Kidney epithelial cell (primary cell): ENCODE results near the gene KLK13. TPM values are rescaled to one million over a fixed set of nuclear protein-coding genes. Genes with fewer than 3 reads are reported as not detected.

Experiments used
- DNase-seq: peaks from one replicate; pipeline ENCODE4 v3.0.0-alpha.2; 2010; ENCODE audit warnings: low read depth
- H3K27me3 ChIP-seq: 2 replicates; pipeline ENCODE4 v1.6.0; 2011; ENCODE audit warnings: low read length; ENCODE audit not compliant: control insufficient read depth, insufficient read depth
- H3K36me3 ChIP-seq: 2 replicates; pipeline ENCODE4 v1.5.1; 2011; ENCODE audit warnings: low read length; ENCODE audit not compliant: control insufficient read depth, insufficient read depth
- H3K4me3 ChIP-seq: 2 replicates; pipeline ENCODE4 v1.5.1; 2011; ENCODE audit warnings: low read depth, mild to moderate bottlenecking, control low read depth, low read length
- CTCF ChIP-seq: IDR thresholded peaks from 2 replicates; pipeline ENCODE4 v1.5.1; 2011; ENCODE audit warnings: mild to moderate bottlenecking, moderate library complexity, low read length, control low read depth, inconsistent platforms; ENCODE audit not compliant: insufficient read depth, poor library complexity, severe bottlenecking
- total RNA-seq: library from RNA; depleted of rRNA; stranded (reverse); fragments of >200 nt; gene quantifications from 2 replicates; pipeline ENCODE4 v1.2.3, GENCODE V29; 2015

Gene KLK13
- total RNA-seq, 1 donor from 2014 or later, result 0.08 TPM

GRCh38 chr19:51014242-51014641, 50.6 kb downstream of the KLK13 start:
- H3K4me3 ChIP-seq, result no peak overlapping the region
- H3K27me3 ChIP-seq, result peaks cover 25% of the 10 kb centered on the region
- no peak for TF ChIP-seq CTCF
- DNase-seq, result no peak
- no peaks in the 10 kb centered on the region for H3K36me3 ChIP-seq

GRCh38 chr19:51012661-51013190, 52.2 kb downstream of the KLK13 start:
- no peak for DNase-seq
- H3K36me3 ChIP-seq, result no peaks in the 10 kb centered on the region
- peaks cover 13% of the 10 kb centered on the region for H3K27me3 ChIP-seq
- TF ChIP-seq CTCF, result no peak
- no peak overlapping the region for H3K4me3 ChIP-seq

- no peak overlapping the region for H3K4me3 ChIP-seq
- no peaks in the 10 kb centered on the region for H3K27me3 ChIP-seq
- no peak for DNase-seq
- no peaks in the 10 kb centered on the region for H3K36me3 ChIP-seq
- TF ChIP-seq CTCF, result no peak
These were observed 54.7 kb downstream of the KLK13 start for GRCh38 chr19:51010066-51010795.

GRCh38 chr19:51009061-51009891, 55.6 kb downstream of the KLK13 start:
- Histone ChIP-seq H3K4me3 (no peak overlapping the region), H3K36me3 (no peaks in the 10 kb centered on the region), H3K27me3 (no peaks in the 10 kb centered on the region)
- no peak for TF ChIP-seq CTCF
- DNase-seq, result no peak

GRCh38 chr19:51007488-51007887, 57.4 kb downstream of the KLK13 start:
- H3K36me3 ChIP-seq, result no peaks in the 10 kb centered on the region
- TF ChIP-seq CTCF, result no peak
- H3K27me3 ChIP-seq, result no peaks in the 10 kb centered on the region
- H3K4me3 ChIP-seq, result no peak overlapping the region
- no peak for DNase-seq
